Osteoblast (primary cell): ENCODE results near the gene SLC26A4. TPM values are rescaled to one million over a fixed set of nuclear protein-coding genes. Genes with fewer than 3 reads are reported as not detected.

Source experiments
- DNase-seq: peaks from one replicate; pipeline ENCODE4 v3.0.0; 2011; ENCODE audit warnings: low spot score, mixed read lengths; ENCODE audit not compliant: insufficient read length; ENCODE audit errors: missing footprints
- H2AFZ ChIP-seq: 2 replicates; pipeline ENCODE4 v1.6.0; 2011; ENCODE audit warnings: mild to moderate bottlenecking, low read length
- H3K27ac ChIP-seq: 2 replicates; pipeline ENCODE4 v1.5.1; 2011; ENCODE audit warnings: mild to moderate bottlenecking, low read depth, low read length, moderate library complexity
- H3K27me3 ChIP-seq: 2 replicates; pipeline ENCODE4 v1.6.0; 2012; ENCODE audit warnings: mild to moderate bottlenecking, control low read depth, inconsistent platforms, low read length, moderate library complexity; ENCODE audit not compliant: insufficient read depth
- H3K36me3 ChIP-seq: 2 replicates; pipeline ENCODE4 v1.5.1; 2011; ENCODE audit warnings: mild to moderate bottlenecking, low read length, control low read depth, moderate library complexity; ENCODE audit not compliant: insufficient read depth
- H3K4me1 ChIP-seq: 2 replicates; pipeline ENCODE4 v1.5.1; 2011; ENCODE audit warnings: mild to moderate bottlenecking, low read length, control low read depth, moderate library complexity; ENCODE audit not compliant: insufficient read depth
- H3K4me2 ChIP-seq: 2 replicates; pipeline ENCODE4 v1.6.0; 2011; ENCODE audit warnings: mild to moderate bottlenecking, low read length; ENCODE audit not compliant: insufficient read depth
- H3K4me3 ChIP-seq: fragments of 200-600 bp; sonication (generic); 3 replicates; pipeline ENCODE4 v1.5.1; 2012; ENCODE audit warnings: mild to moderate bottlenecking, low read length, inconsistent platforms; ENCODE audit not compliant: insufficient read depth
- H3K79me2 ChIP-seq: 2 replicates; pipeline ENCODE4 v1.6.0; 2012; ENCODE audit warnings: mild to moderate bottlenecking, low read length, control low read depth, inconsistent platforms; ENCODE audit not compliant: insufficient read depth
- H3K9me3 ChIP-seq: 2 replicates; pipeline ENCODE4 v1.5.1; 2011; ENCODE audit warnings: low read depth, low read length, control low read depth
- H4K20me1 ChIP-seq: 2 replicates; pipeline ENCODE4 v1.6.0; 2012; ENCODE audit warnings: mild to moderate bottlenecking, low read length, control low read depth; ENCODE audit not compliant: insufficient read depth
- CTCF ChIP-seq: IDR thresholded peaks from 2 replicates; pipeline ENCODE4 v1.5.1; 2011; ENCODE audit warnings: mild to moderate bottlenecking, low read depth, low read length, moderate library complexity; ENCODE audit errors: extremely low read depth
- total RNA-seq: library from RNA; depleted of rRNA; stranded (reverse); fragments of >200 nt; gene quantifications from 2 replicates; pipeline ENCODE4 v1.2.3, GENCODE V29; 2012

The SLC26A4 gene
- total RNA-seq, 1 donor, result 0.36 TPM

- Histone ChIP-seq H3K9me3 (no peaks in the 10 kb centered on the region), H3K4me2 (no peak overlapping the region), H3K79me2 (no peaks in the 10 kb centered on the region), H3K4me1 (no peaks in the 10 kb centered on the region), H3K4me3 (no peak overlapping the region), H2AFZ (no peak overlapping the region), H4K20me1 (no peaks in the 10 kb centered on the region), H3K36me3 (no peaks in the 10 kb centered on the region), H3K27me3 (peaks cover 6% of the 10 kb centered on the region), H3K27ac (no peak overlapping the region)
- no peak for TF ChIP-seq CTCF
- DNase-seq, result no peak
Measured at GRCh38 chr7:107721286-107721685, 60.7 kb downstream of the SLC26A4 start.

- Histone ChIP-seq H2AFZ (no peak overlapping the region), H3K27me3 (peaks cover 18% of the 10 kb centered on the region), H4K20me1 (no peaks in the 10 kb centered on the region), H3K9me3 (no peaks in the 10 kb centered on the region), H3K4me3 (no peak overlapping the region), H3K4me1 (no peaks in the 10 kb centered on the region), H3K36me3 (no peaks in the 10 kb centered on the region), H3K4me2 (no peak overlapping the region), H3K27ac (no peak overlapping the region), H3K79me2 (no peaks in the 10 kb centered on the region)
- DNase-seq, result no peak
- no peak for TF ChIP-seq CTCF
Measured at GRCh38 chr7:107723255-107723654, 62.6 kb downstream of the SLC26A4 start.

GRCh38 chr7:107725138-107725740 is 64.6 kb downstream of the SLC26A4 start:
- Histone ChIP-seq H3K4me3 (no peak overlapping the region), H3K79me2 (no peaks in the 10 kb centered on the region), H2AFZ (no peak overlapping the region), H3K36me3 (no peaks in the 10 kb centered on the region), H3K27ac (no peak overlapping the region), H3K27me3 (peaks cover 27% of the 10 kb centered on the region), H4K20me1 (no peaks in the 10 kb centered on the region), H3K4me2 (no peak overlapping the region), H3K9me3 (no peaks in the 10 kb centered on the region), H3K4me1 (no peaks in the 10 kb centered on the region)
- peak; percentile 68 for TF ChIP-seq CTCF
- peak; percentile 65 for DNase-seq

GRCh38 chr7:107726356-107727130 is 65.9 kb downstream of the SLC26A4 start:
- Histone ChIP-seq H3K4me1 (no peaks in the 10 kb centered on the region), H3K36me3 (no peaks in the 10 kb centered on the region), H3K9me3 (no peaks in the 10 kb centered on the region), H3K27me3 (peaks cover 27% of the 10 kb centered on the region), H3K4me3 (no peak overlapping the region), H2AFZ (no peak overlapping the region), H3K4me2 (no peak overlapping the region), H4K20me1 (no peaks in the 10 kb centered on the region), H3K79me2 (no peaks in the 10 kb centered on the region), H3K27ac (no peak overlapping the region)
- no peak for DNase-seq
- TF ChIP-seq CTCF, result no peak
